ENCODE measurements around the gene GTF3C4. TPM values are rescaled to one million over a fixed set of nuclear protein-coding genes. Genes with fewer than 3 reads are reported as not detected.

The GTF3C4 gene
- total RNA-seq (2013), result 6.9 TPM
- polyA plus RNA-seq (1 to 10 TPM in 2 of 3 donors, under 1 TPM in 1; 0.99 to 2.7 (median 2.1) TPM), polyA minus RNA-seq (5.5 and 12.4 TPM in 2 replicates), total RNA-seq (10.8 to 92.6 (median 23.4) reads per million in 11 experiments)

- under 1% methylated on average over 82 of the region's 82 CpGs for WGBS (ENCODE audit: insufficient coverage)
- Histone ChIP-seq H3K9ac (ENCODE audit: insufficient read depth, low read length, poor library complexity, severe bottlenecking) (peak within 1 kb of the TSS; percentile 96), H2AFZ (ENCODE audit: insufficient read depth, low read depth, low read length, poor library complexity, severe bottlenecking) (peak within 1 kb of the TSS; percentile 99), H3K79me2 (ENCODE audit: insufficient read depth, low read length) (peaks cover 56% of the 10 kb centered on the region), H3K4me2 (replicated peaks; ENCODE audit: extremely low read depth, low read length, poor library complexity, severe bottlenecking) (peak within 1 kb of the TSS; percentile 97), H3K4me1 (ENCODE audit: control insufficient read depth in 1 of 2, insufficient read depth in 2 of 2, low read length in 2 of 2) (peaks cover 22 to 38% of the 10 kb centered on the region in 2 donors), H3K36me3 (replicated peaks in 1 of 2; ENCODE audit: control insufficient read depth in 1 of 2, insufficient read depth in 2 of 2, low read length in 2 of 2) (no peaks in the 10 kb centered on the region), H3K4me3 (replicated peaks in 1 of 3; ENCODE audit: low read depth in 2 of 3, low read length in 3 of 3) (peak within 1 kb of the TSS; percentile 88 to 99 (median 95)), H4K20me1 (ENCODE audit: insufficient read depth, low read length) (peaks cover 47% of the 10 kb centered on the region), H3K27ac (ENCODE audit: low read depth in 1 of 2, low read length in 2 of 2) (peak within 1 kb of the TSS; percentile 94 to 95), H3K9me3 (replicated peaks in 1 of 2; ENCODE audit: control insufficient read depth in 1 of 2, insufficient read depth in 1 of 2, low read length in 2 of 2) (no peaks in the 10 kb centered on the region), H3K27me3 (ENCODE audit: control insufficient read depth in 2 of 2, insufficient read depth in 2 of 2, low read length in 2 of 2) (no peaks in the 10 kb centered on the region)
- peaks cover 39% of the 10 kb centered on the region for H3K4me1 Mint-ChIP-seq
- H3K27me3 Mint-ChIP-seq (ENCODE audit: low read depth in 3 of 3), result no peaks in the 10 kb centered on the region
- no peak for DNase-seq
- H3K9me3 Mint-ChIP-seq, result no peaks in the 10 kb centered on the region
- peak within 1 kb of the TSS; percentile 86 to 93 for H3K4me3 Mint-ChIP-seq
- TF ChIP-seq CTCF (IDR thresholded peaks at IDR 0.05), result no peak
- intact Hi-C loops (cut with micrococcal nuclease), result loop anchor here (2.0 to 5.0 kb wide), 2 partner anchors 208 to 593 kb away; partner anchors contain the start of genes AK8 (in 1 of the 2), MED27 (in 1 of the 2) and SPACA9 (in 1 of the 2)
- H3K36me3 Mint-ChIP-seq, result no peaks in the 10 kb centered on the region
- H3K27ac Mint-ChIP-seq, result peak within 1 kb of the TSS; percentile 87 to 97 (median 96)
Observed at GRCh38 chr9:132670457-132671391, at the start of gene GTF3C4. Gene GTF3C4, plus strand, starts transcription at chr9:132670464. Its CDS starts 135 bp downstream, at chr9:132670599.

GRCh38 chr9:132622159-132622558 lies 48.1 kb upstream of the GTF3C4 start:
- Mint-ChIP-seq H3K4me3 (no peak overlapping the region), H3K36me3 (peaks cover 55 to 56% of the 10 kb centered on the region in 2 donors), H3K27me3 (ENCODE audit: low read depth in 3 of 3) (no peaks in the 10 kb centered on the region), H3K9me3 (no peaks in the 10 kb centered on the region), H3K4me1 (no peaks in the 10 kb centered on the region), H3K27ac (no peak overlapping the region)
- Histone ChIP-seq H3K9me3 (replicated peaks in 1 of 2; ENCODE audit: control insufficient read depth in 1 of 2, insufficient read depth in 1 of 2, low read length in 2 of 2) (no peaks in the 10 kb centered on the region), H3K36me3 (replicated peaks in 1 of 2; ENCODE audit: control insufficient read depth in 1 of 2, insufficient read depth in 2 of 2, low read length in 2 of 2) (peaks cover 12 to 61% of the 10 kb centered on the region in 2 donors), H3K27me3 (ENCODE audit: control insufficient read depth in 2 of 2, insufficient read depth in 2 of 2, low read length in 2 of 2) (no peaks in the 10 kb centered on the region), H3K79me2 (ENCODE audit: insufficient read depth, low read length) (no peaks in the 10 kb centered on the region), H3K9ac (ENCODE audit: insufficient read depth, low read length, poor library complexity, severe bottlenecking) (no peak overlapping the region), H4K20me1 (ENCODE audit: insufficient read depth, low read length) (no peaks in the 10 kb centered on the region), H2AFZ (ENCODE audit: insufficient read depth, low read depth, low read length, poor library complexity, severe bottlenecking) (no peak overlapping the region), H3K27ac (ENCODE audit: low read depth in 1 of 2, low read length in 2 of 2) (no peak overlapping the region), H3K4me1 (ENCODE audit: control insufficient read depth in 1 of 2, insufficient read depth in 2 of 2, low read length in 2 of 2) (no peaks in the 10 kb centered on the region), H3K4me3 (replicated peaks in 1 of 3; ENCODE audit: low read depth in 2 of 3, low read length in 3 of 3) (no peak overlapping the region), H3K4me2 (replicated peaks; ENCODE audit: extremely low read depth, low read length, poor library complexity, severe bottlenecking) (no peak overlapping the region)
- TF ChIP-seq CTCF (IDR thresholded peaks at IDR 0.05), result no peak
- no peak for DNase-seq
- intact Hi-C loops (cut with micrococcal nuclease), result no loop called here
- WGBS (ENCODE audit: insufficient coverage), result 80% methylated on average over 5 of the region's 5 CpGs

Measured in CD14-positive monocyte (primary cell).